Ovary (tissue), 9 donors: ENCODE measurements around the gene EMX2. TPM values are rescaled to one million over a fixed set of nuclear protein-coding genes. Genes with fewer than 3 reads are reported as not detected.

Experiments used
- DNase-seq, 5 donors: peaks; one replicate each; pipeline ENCODE4 v3.0.0-alpha.2; 2019 to 2020
- H3K27ac ChIP-seq, 2 donors: fragments of 200-600 bp; one replicate each; pipeline versions ENCODE4 v1.5.1 to v1.8.0; 2019 to 2022
- H3K27me3 ChIP-seq: fragments of 200-600 bp; one replicate; pipeline ENCODE4 v1.8.0; 2022
- H3K36me3 ChIP-seq: fragments of 200-600 bp; sonication (generic); one replicate; pipeline ENCODE4 v1.5.1; 2019
- H3K4me1 ChIP-seq: one replicate; pipeline ENCODE4 v1.8.1; 2013; ENCODE audit warnings: mild to moderate bottlenecking, moderate library complexity; ENCODE audit not compliant: insufficient read depth
- H3K4me3 ChIP-seq: fragments of 200-600 bp; sonication (generic); one replicate; pipeline ENCODE4 v1.5.1; 2017
- H3K9me3 ChIP-seq, 2 donors: fragments of 200-600 bp in 1 of 2; sonication (generic) in 1 of 2; one replicate each; pipeline versions ENCODE4 v1.5.1 to v1.8.1; 2013 to 2019; ENCODE audit warnings: mild to moderate bottlenecking in 1 of 2, moderate library complexity in 1 of 2
- CTCF ChIP-seq, 3 donors: fragments of 450-650 bp in 2 of 3; fragments of 200-600 bp in 1 of 3; IDR thresholded peaks; one replicate each; pipeline versions ENCODE4 v1.5.1 to v1.8.0; 2016 to 2022; ENCODE audit warnings: antibody characterized with exemption in 3 of 3, mild to moderate bottlenecking in 1 of 3
- EP300 ChIP-seq: sonication (generic); formaldehyde crosslinking; IDR thresholded peaks from one replicate; pipeline ENCODE4 v1.6.1; 2017; ENCODE audit warnings: antibody characterized with exemption
- POLR2A ChIP-seq: fragments of 450-650 bp; IDR thresholded peaks from one replicate; pipeline ENCODE4 v1.6.1; 2017; ENCODE audit warnings: antibody characterized with exemption, mild to moderate bottlenecking, moderate library complexity
- WGBS, 3 donors: extraction: QIAGEN DNeasy Blood & Tissue Kit in 1 of 3; methylation state at CpG; one replicate each; pipeline versions ENCODE4 v1.1.5 to v1.1.7; 2013 to 2017; 5-methylcytosine and 5-hydroxymethylcytosine counted together
- intact Hi-C, 4 donors: fragments of 100-400 bp; cut with DNase I; formaldehyde crosslinking; loops; one replicate each; pipeline versions ENCODE4 v1.11.0 to v1.15.1; 2022 to 2023
- polyA plus RNA-seq, 2 donors: library from polyadenylated mRNA; stranded (reverse); fragments of 200-250 nt in 1 of 2; fragments of 350-450 nt in 1 of 2; fragmentation: Illumina TruSeq in 1 of 2; extraction: RNeasy Lipid Tissue Mini Kit (QIAGEN cat#74804) in 1 of 2; gene quantifications; one replicate each; pipeline ENCODE4 v1.2.3, GENCODE V29; 2013 to 2014
- total RNA-seq, 7 donors: library from RNA; depleted of rRNA in 2 of 7; stranded (reverse); fragments of >200 nt in 2 of 7; fragmentation: NEBNext Ultra II Directional in 3 of 7; extraction: Animal tissue kit (Norgen Biotek cat#: 25700) in 3 of 7; gene quantifications; one replicate each; pipeline versions ENCODE4 v1.1.0 to v1.2.4, GENCODE V29; 2016 to 2023
- donor health status: DM: no; HTN: no; CAD: no; lungs with moderate emphysema.
- donor health status: DM: no; HTN: no; CAD: no.
- donor health status: Bipolar disorder and iron deficiency.
- donor health status: DM: yes; HTN: yes; CAD: no.
- donor health status: DM: no; HTN: no; CAD: no.
- donor health status: DM: yes; HTN: yes; CAD: no.

The EMX2 gene
- total and polyA plus RNA-seq, 9 donors = 7.3 to 62.1 (median 14.4) TPM

GRCh38 chr10:117565068-117565467 lies 22.5 kb downstream of the EMX2 start:
- Histone ChIP-seq H3K27me3 (no peaks in the 10 kb centered on the region), H3K27ac (no peak overlapping the region), H3K4me1 (no peaks in the 10 kb centered on the region), H3K36me3 (no peaks in the 10 kb centered on the region), H3K9me3 (no peaks in the 10 kb centered on the region), H3K4me3 (no peak overlapping the region)
- WGBS, 3 donors = 73 to 77% (median 74%) methylated on average over 3 of the region's 3 CpGs
- TF ChIP-seq CTCF (IDR thresholded peaks at IDR 0.05) = no peak
- DNase-seq = no peak
- intact Hi-C loops = no loop called here

- no peaks in the 10 kb centered on the region for H3K9me3 ChIP-seq
- no peaks in the 10 kb centered on the region for H3K36me3 ChIP-seq
- 76 to 84% (median 82%) methylated on average over 7 of the region's 7 CpGs for WGBS, 3 donors
- DNase-seq = no peak
- no peaks in the 10 kb centered on the region for H3K27me3 ChIP-seq
- no peak overlapping the region for H3K4me3 ChIP-seq
- H3K27ac ChIP-seq = no peak overlapping the region
- intact Hi-C loops = no loop called here
- no peaks in the 10 kb centered on the region for H3K4me1 ChIP-seq
- TF ChIP-seq POLR2A (no peak), EP300 (no peak), CTCF (IDR thresholded peaks at IDR 0.05) (no peak)
Observed at GRCh38 chr10:117568334-117568733, 25.8 kb downstream of the EMX2 start.

- 37 to 49% (median 48%) methylated on average over 9 of the region's 9 CpGs for WGBS, 3 donors
- no peaks in the 10 kb centered on the region for H3K27me3 ChIP-seq
- intact Hi-C loops = no loop called here
Observed at GRCh38 chr10:117569610-117570390, 27.3 kb downstream of the EMX2 start.

GRCh38 chr10:117570880-117571279 lies 28.3 kb downstream of the EMX2 start:
- no peaks in the 10 kb centered on the region for H3K36me3 ChIP-seq
- no peaks in the 10 kb centered on the region for H3K9me3 ChIP-seq
- DNase-seq = no peak
- H3K4me1 ChIP-seq = no peaks in the 10 kb centered on the region
- TF ChIP-seq EP300 (no peak), POLR2A (no peak), CTCF (IDR thresholded peaks at IDR 0.05) (no peak)
- 61 to 86% (median 82%) methylated on average over 4 to 5 of the region's 5 CpGs for WGBS, 3 donors
- intact Hi-C loops = no loop called here
- H3K27ac ChIP-seq = no peak overlapping the region
- H3K27me3 ChIP-seq = no peaks in the 10 kb centered on the region
- H3K4me3 ChIP-seq = no peak overlapping the region

More at GRCh38 chr10:117569610-117570390, 27.3 kb downstream of the EMX2 start:
- Histone ChIP-seq H3K4me3 (no peak overlapping the region), H3K36me3 (no peaks in the 10 kb centered on the region), H3K4me1 (no peaks in the 10 kb centered on the region), H3K9me3 (no peaks in the 10 kb centered on the region), H3K27ac (no peak overlapping the region)
- DNase-seq = no peak
- TF ChIP-seq EP300 (no peak), POLR2A (no peak), CTCF (IDR thresholded peaks at IDR 0.05) (no peak)
